HuH-7 (cell line): ENCODE results near the gene TRAF6.

Experiments
- DNase-seq: peaks from one replicate; pipeline ENCODE4 v3.0.0; 2011; ENCODE audit warnings: low spot score

Gene TRAF6

DNA sequence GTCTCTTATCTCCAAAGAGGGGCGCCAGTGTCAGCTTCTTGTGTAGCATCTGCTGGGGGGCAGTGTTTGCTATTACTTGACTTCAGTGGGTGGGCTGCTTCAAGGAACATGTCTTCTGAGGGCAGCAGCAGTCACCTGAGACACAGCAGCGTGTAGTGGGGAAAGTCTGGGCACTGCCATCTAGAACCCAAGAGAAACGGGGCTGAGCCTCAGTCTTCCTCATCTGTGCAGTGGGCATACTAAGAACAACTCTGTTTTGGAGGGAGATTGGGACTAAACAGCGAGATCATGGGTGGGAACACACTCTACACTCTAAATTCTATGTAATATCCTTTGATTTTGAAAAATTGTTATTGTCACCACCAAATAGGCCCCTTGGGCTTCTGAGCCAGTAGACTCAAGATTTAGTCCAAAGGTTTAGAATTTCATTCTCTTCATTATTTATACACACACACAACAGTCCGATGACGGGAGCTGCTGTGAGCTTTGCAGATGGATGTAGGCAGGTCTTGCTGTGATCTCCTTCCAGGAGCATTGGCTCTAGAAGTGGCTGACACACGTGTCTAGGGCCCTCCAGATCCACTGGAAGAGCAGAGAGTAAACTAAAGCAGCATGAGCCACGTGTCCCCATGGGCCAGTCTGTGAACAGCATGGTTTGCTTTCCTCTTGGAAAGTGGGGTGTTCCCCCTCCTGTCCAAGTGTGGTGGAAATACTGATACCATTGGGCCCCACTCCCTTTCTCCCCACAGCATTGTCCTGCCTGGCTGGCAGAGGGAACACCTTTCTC, 51.8 kb downstream of the TRAF6 start:
- DNase-seq = no peak

DNA sequence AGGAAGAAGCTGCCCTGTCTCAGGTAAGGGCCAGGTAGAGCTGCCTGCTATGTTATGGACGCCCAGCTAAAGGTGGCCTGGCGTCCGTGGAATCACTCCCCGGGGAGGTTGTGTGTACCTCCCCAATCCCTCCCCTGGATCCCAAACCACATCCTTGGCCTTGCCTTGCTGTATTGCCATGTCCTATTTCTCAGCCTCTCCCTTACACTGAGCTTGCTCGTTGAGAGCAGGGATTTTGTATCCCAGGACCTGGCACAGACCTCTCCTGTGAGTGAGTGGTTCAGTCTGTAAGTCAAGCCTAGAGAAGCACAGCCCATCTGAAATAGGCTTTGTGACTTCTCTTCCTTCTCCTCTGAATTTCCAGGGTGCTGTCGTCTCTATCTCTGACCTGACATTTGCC, 53.9 kb downstream of the TRAF6 start:
- no peak for DNase-seq

DNA sequence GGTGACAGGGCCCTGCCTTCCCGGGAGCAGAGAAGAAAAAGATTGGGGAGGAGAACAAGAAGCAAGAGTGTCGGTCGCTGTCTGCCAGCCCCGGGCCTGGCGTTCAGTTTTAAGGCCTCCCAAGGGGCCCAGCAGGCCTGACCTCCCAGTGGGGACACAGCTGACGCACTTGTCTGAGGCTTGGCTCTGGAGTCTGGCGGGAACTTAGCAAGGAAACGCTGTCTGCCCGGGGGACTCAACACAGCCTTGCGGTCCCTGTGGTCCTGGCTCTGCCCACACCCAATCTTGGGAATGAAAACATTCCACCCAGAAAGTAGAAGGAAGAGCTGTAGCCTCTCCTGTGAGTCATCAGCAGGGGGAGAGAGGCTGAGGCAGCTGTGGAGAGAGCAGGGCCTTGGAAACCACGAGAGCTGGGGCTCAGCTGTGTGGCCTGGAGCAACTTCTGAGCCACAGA, 54.4 kb downstream of the TRAF6 start:
- DNase-seq = no peak

DNA sequence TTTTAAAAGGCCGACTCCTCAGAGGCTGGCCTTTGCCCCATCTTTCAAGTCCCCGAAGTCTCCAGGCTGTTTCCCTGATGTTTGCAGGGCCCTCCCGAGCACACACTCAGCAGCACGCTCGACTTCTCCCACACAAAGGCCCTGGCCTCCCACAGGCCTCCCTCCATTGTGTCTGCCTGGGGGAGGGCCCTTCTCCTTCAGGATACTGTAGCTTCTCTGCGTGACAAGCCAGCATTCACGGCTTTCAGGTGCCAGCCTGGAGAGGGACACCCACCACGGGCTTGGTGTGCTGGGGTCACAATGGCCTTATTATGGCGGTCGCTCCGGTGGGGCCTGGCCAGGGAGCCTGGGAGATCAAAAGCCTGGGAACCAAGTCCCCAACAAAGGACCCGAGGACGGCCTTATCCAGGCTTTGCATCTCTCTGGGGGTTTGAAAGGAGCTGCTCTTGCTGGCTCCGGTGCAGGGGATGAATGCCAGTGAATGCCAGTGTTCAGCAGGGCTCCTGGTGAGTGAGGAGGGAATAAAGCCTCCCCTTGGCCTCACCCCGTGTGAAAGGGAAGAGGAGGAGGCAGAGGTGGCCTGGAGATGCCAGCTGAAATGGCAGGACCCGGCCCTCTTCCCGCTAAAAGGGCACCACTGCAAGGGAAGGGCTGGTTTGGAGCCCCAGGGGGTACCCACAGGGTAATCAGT, 55.0 kb downstream of the TRAF6 start:
- DNase-seq = no peak

DNA sequence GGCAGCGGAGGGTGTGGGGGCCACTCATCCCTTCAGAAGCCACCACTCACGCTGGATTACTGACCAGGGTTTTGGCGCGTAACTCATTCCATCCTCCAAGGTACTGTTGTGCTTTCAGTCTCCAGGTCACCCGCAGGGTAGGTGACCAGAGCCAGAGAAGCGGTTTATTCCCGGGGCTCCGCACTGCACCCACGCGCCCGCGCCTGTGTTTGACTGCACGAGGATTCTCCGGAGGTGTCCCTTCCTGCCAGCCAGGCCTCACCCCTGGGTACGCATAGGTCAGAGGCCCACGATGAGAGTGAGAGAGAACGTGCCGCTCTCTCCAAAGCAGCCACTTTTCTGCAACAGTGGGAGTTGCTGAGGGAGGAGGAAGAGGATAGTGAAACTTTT, 55.5 kb downstream of the TRAF6 start:
- no peak for DNase-seq

DNA sequence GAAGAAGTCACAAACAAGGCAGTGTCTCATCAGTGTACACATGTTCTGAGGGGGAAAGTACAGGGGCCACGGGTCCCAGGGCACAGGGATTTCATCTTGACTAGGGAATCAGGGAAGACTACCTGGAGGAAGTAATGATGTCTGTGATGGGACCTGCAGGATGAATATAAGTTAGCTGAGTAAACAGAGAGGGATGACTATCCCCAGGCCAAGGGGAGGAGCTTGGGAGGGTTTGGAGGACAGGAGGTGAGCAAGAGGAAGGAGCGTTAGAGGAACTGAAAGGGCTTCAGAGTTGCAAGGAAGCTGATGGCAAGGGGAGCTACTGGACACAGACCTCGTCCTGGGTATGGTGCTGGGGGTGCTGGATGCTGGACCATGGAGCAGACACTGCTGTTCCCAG, 56.4 kb downstream of the TRAF6 start:
- no peak for DNase-seq

DNA sequence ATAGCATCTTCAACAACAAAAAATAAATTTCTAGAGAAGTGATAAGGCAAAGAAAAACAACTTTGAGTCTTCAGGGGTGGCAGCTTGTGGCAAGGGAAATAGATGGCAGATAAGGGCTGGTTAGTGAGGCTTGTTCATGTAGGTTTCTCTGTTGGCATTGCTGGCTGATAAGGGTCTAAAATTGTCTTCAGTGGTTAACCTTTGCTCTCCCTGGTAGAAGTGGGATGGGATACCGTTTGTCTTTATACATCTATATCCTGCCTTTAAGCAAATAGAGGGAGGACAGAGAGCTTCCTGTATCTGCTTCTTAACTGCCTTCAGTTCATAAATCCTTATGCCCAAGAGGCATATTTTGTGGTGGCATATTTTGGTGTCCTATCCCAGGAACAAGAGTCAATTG, 57.1 kb downstream of the TRAF6 start:
- no peak for DNase-seq

DNA sequence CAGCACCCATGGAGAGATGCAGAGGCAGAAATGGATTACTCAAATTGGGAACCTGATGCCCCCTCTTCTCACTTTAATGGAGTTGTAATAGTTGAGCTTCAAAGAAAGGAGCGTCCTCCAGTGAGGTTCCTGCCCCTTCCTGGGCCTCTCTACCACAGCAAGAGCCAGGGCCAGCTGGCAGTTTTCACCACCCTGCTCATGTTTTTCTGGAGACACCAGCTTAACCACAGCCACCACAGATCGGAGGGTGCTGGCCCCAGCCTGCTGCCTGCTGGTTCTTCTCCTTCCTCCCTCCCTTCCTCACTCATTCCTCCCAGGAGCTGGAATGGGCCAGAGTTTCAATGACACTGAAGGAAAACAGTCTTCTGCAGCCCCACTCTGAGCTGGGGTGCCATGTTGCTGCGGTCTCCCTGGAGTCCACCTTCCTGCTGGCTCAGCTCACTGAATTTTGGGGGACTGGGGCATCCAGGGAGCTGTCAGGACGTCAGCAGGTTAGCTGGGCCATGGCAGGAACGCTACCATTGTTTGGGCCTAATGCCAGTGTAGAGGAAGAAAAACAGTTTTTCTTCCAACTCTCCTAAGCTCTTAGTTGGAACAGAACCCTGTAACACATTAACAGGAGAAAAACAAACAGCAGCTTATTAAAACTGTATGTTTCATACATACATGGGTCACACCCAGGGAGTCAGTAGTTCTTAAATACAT, 57.7 kb downstream of the TRAF6 start:
- DNase-seq = no peak

DNA sequence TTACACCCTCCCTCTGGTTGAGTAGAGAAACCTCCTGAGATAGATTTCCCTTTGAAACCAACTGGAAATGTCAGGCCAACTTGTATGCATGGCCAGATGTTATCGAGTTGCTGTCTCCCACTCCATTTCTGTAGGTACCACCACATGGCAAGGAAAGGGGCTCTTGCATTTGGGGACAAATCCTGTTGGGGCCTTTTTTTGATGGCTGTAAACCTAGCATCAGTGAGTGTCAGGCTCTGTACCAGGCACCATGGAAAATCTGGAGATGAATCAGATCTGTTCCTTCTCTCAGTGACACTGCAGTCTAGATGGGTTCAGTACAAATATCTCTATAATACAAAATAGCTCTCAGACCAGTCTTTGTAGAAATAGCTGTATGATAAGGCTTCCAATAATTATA, 58.4 kb downstream of the TRAF6 start:
- no peak for DNase-seq

DNA sequence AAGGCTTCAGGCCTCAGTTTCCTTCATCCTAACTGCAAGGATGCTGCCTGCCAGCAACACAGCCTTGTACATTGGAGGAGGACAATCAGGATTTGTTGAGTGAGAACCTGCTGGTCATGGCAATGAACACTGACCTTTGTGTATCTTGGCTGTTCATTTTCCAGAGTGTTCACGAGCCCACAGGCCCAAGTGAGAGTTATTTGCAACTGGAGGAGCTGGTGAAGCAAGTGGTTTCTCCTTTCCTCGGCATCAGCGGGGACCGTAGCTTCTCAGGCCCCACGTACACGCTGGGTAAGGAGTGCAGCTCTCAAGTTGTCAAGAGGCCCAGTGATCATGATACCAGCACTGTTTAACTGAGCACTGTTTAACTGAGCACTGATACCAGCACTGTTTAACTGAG, 59.0 kb downstream of the TRAF6 start:
- no peak for DNase-seq

DNA sequence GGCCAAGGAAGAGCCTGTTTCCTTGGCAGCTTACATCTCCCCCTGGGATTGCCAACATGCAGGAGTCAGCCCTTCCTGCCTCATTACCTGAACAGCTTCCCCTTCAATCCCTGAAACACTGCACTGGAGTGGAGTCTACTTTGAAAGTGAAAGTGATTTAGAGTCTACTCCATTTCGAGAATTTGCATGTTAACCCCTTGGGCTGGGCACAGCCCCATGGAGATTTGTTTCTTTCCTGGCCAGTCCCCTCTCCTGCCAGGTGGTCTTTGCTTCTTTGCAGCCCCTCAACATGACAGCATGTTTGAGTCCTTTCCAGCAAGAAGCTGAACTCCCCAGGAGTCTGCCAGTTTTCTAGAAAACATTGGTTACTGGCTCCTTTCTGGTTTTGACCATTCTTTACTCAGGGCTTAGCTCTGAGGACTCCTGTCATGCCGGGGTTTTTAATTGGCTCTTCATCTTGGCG, 59.9 kb downstream of the TRAF6 start:
- DNase-seq = no peak

DNA sequence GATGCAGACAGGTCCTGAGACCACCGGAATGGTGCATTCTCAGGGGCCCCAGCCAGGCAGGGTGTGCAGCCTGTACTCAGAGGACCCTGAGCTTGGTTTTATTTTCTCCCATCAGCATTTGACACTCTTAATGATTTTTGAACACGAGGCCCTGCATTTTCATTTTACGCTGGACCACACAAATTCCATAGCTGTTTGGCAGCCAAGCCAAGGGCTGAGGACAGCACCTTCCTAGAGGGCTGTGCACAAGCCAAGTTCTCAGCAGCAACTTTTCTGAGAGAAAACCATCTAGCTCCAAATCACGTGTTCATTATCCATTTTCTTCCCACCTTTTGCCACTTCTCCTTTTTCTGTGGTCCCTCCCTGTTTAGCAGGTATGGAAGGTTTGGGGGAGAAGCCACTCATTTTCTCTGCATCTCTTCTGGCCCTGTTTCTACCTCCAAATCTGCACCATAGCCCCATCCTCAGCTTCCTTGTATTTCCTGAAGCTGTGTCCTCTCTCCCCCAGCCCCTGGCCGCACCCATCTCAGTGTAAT, 60.4 kb downstream of the TRAF6 start:
- no peak for DNase-seq

DNA sequence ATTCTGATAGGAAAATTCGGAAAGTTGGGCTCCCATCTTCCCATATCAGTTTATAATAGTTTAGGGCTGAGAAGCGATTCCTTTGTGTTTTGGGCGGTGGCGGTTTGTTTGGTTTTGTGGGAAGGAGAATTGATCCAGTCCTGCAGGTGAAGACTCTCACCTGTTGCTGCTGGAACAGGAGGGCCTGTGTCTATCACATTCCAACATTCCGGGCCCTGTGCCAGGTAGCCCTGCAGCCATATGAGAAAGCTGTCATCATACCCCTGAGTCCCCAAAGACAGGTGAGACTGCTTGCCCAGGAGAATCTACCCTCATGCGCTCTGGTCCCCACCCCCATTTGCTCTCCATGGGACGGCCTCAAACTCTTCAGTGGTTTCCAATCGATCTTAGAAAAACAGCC, 62.1 kb downstream of the TRAF6 start:
- no peak for DNase-seq

DNA sequence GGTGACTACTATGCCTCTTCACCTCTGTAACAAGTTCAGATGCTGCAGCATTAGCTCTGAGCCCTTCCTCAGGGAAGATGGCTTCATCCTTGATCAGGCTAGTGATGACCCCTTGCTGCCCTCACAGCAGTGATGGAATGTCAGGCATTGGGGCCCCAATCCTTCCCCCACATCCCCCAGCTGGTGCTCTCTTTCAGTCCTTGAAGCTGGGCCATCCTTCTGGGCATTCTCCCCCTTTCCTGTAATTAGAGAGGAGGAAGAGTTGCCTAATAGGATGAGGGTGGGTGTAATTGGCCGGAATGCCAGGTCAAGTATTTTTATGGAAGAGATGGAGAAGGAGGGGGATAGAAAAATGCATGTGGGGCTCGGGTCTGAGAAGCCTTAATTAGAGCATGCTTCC, 62.6 kb downstream of the TRAF6 start:
- no peak for DNase-seq

DNA sequence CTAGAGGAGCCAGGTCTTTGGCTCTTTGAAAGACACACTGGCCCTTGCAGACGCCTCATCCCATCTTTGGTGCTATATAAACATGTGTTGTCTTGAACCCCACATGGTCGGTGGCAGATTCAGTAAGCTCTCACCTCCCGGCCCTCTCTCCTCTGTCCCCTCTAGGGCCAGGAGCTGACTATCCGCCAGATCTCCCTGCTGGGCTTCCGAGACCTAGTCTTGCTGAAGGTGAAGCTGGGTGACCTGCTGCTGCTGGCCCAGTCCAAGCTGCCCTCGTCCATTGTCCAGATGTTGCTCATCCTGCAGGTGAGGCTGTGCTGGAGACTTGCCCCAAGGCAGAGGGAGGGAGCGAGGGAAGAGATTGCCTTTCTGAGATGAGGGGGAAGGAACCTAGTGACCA, 63.9 kb downstream of the TRAF6 start:
- DNase-seq = no peak

DNA sequence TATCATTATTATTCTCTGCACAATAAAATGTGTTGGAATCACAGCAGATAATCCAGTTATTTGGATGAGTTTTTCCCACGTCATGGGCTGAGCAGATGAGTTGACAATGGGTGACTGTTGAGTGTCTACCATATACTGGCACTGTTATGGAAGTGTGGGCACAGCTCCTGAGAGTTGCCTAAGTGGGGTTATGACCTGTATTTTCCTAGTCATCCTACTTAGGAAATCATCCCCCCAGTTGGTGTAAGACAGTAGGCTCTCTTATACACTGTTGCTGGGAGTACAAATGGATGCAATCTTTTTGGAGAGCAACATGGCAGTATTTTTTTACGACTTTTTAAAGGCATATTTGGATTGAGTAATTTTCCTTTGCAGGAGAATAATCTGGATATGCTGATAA, 66.4 kb downstream of the TRAF6 start:
- DNase-seq = no peak

DNA sequence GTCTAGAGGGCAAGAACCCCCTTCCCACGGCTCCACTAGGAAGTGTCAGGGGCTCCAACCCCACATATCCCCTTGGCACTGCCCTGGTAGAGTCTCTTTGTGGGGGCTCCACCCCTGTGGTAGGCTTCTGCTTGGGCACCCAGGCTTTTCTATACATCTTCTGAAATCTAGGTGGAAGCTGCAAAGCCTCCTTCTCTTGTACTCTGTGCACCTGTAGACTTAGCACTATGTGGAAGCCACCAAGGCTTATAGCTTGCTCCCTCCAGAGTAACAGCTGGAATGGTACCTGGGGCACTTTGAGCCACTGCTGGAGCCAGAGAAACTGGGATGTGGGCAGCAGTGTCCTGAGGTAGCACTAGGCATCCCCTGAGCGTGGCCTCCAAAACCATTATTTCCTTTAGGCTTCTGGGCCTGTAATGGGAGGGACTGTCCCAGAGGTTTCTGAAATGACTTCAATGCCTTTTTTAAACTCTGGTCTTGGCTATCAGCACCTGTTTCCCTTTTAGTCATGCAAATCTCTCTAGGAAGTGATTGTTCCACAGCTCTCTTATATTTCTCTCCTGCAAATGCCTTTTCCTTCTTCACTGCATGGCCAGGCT, 68.4 kb downstream of the TRAF6 start:
- no peak for DNase-seq

DNA sequence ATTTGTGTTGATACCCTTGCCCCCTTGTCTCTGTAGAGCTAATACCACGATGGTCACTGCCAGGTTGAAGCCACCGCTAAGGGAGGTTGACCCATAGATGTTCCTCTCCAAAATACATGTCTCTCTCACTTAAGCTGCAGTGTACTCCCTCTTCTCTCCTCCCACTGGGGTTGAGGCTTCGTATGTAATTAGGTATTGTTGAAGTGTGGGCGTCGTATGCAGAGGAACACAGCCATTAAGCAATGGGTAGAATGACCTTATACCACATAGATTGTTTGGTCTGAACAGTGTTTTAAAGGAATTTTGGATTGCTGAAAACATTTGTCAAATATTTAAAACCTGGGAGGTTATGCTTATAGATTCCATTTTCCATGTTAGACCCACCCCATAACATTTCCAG, 71.9 kb downstream of the TRAF6 start:
- no peak for DNase-seq

DNA sequence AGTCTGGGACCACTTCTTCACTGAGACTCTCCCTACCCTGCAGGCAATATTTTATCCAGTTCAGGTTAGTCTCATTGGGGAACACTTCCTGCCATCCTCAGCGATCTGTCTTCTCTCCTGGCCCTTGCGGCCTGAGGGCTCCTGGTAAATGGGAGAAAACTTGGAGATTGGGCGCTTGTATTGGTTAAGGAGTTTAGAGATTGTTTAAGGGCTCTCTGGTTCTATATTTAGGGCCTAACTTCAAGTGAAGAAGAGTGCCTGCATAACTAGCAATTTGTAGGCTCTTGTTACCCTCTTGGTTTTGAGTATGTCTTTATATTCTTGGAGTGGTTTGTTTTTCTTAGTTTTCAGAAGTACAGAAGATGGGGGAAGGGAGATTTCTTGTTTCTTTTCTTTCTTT, 72.7 kb downstream of the TRAF6 start:
- no peak for DNase-seq
